ENCODE data around the gene OBSCN. TPM values are rescaled to one million over a fixed set of nuclear protein-coding genes. Genes with fewer than 3 reads are reported as not detected.

The OBSCN gene
- total RNA-seq, 1 experiment from 2014 or later: 1.1 TPM

- no peak for DNase-seq (ENCODE audit: low spot score)
Measured at GRCh38 chr1:228415221-228415620, 207.4 kb downstream of the OBSCN start.

- DNase-seq (ENCODE audit: low spot score): no peak
Measured at GRCh38 chr1:228415853-228416216, 208.0 kb downstream of the OBSCN start.

- no peak for DNase-seq (ENCODE audit: low spot score)
Measured at GRCh38 chr1:228416217-228416933, 208.5 kb downstream of the OBSCN start, which contains the start of gene TRIM17. TRIM17 (minus strand) TSS chr1:228416861; CDS start chr1:228415072, 1,789 bp downstream.

GRCh38 chr1:228417061-228417460 is 209.2 kb downstream of the OBSCN start:
- no peak for DNase-seq (ENCODE audit: low spot score)

GRCh38 chr1:228417483-228418203 is 209.8 kb downstream of the OBSCN start:
- no peak for DNase-seq (ENCODE audit: low spot score)

- DNase-seq (ENCODE audit: low spot score): peak; percentile 67
Measured at GRCh38 chr1:228420968-228421826, 213.4 kb downstream of the OBSCN start.

GRCh38 chr1:228423404-228424053 is 215.7 kb downstream of the OBSCN start:
- DNase-seq (ENCODE audit: low spot score): no peak

- DNase-seq (ENCODE audit: low spot score): no peak
Measured at GRCh38 chr1:228424685-228425660, 217.1 kb downstream of the OBSCN start.

- DNase-seq (ENCODE audit: low spot score): no peak
Measured at GRCh38 chr1:228426518-228427175, 218.8 kb downstream of the OBSCN start.

- no peak for DNase-seq (ENCODE audit: low spot score)
Measured at GRCh38 chr1:228428412-228428811, 220.6 kb downstream of the OBSCN start.

Other genes with a start within 250 kb of the OBSCN start
- gene WNT3A, start 201.0 kb upstream of the OBSCN start, total RNA-seq (2014; rRNA removed; shearing (Covaris generic)): not detected in 2 replicates
- 102 and 167 TPM in 2 replicates for gene ARF1, start 125.3 kb upstream of the OBSCN start, total RNA-seq (2014; rRNA removed; shearing (Covaris generic))
- gene C1orf35, start 104.7 kb upstream of the OBSCN start, total RNA-seq (2014; rRNA removed; shearing (Covaris generic)): 10.7 and 14.2 TPM in 2 replicates
- 85.3 and 97.7 TPM in 2 replicates for gene MRPL55, start 98.7 kb upstream of the OBSCN start, total RNA-seq (2014; rRNA removed; shearing (Covaris generic))
- gene GUK1, start 67.8 kb upstream of the OBSCN start, total RNA-seq (2014; rRNA removed; shearing (Covaris generic)): 185 and 196 TPM in 2 replicates
- gene GJC2, start 58.1 kb upstream of the OBSCN start, total RNA-seq (2014; rRNA removed; shearing (Covaris generic)): 0.06 TPM in 1 of 2 replicates, not detected in the other
- 0.74 and 1.8 TPM in 2 replicates for gene IBA57, start 42.2 kb upstream of the OBSCN start, total RNA-seq (2014; rRNA removed; shearing (Covaris generic))
- 6.8 and 8.4 TPM in 2 replicates for gene TRIM11, start 198.8 kb downstream of the OBSCN start, total RNA-seq (2014; rRNA removed; shearing (Covaris generic))
- not detected in 2 replicates for gene TRIM17, start 208.8 kb downstream of the OBSCN start, total RNA-seq (2014; rRNA removed; shearing (Covaris generic))

All from H4 (cell line).